GM19467 (cell line): ENCODE results near the gene KIF6.
"Not testable (repeated sequence)": the region's sequence is repeated elsewhere in the genome, so short reads cannot be mapped to it uniquely, and the experiment has no call there.

Experiments
- ATAC-seq: cut with Tn5 transposase; IDR thresholded peaks from one replicate; pipeline ENCODE4 v1.9.1; 2021; ENCODE audit warnings: mild to moderate bottlenecking, moderate library complexity; ENCODE audit not compliant: unreplicated experiment

KIF6 gene

GRCh38 chr6:39508515-39508914 is 216.7 kb downstream of the KIF6 start:
- ATAC-seq: no peak

GRCh38 chr6:39507331-39507998 is 217.7 kb downstream of the KIF6 start:
- ATAC-seq: no peak

GRCh38 chr6:39502362-39502955 is 222.7 kb downstream of the KIF6 start:
- not testable (repeated sequence) for ATAC-seq

- no peak for ATAC-seq
Observed at GRCh38 chr6:39499053-39499452, 226.2 kb downstream of the KIF6 start.

- no peak for ATAC-seq
Observed at GRCh38 chr6:39498096-39498495, 227.1 kb downstream of the KIF6 start.

GRCh38 chr6:39496915-39497314 is 228.3 kb downstream of the KIF6 start:
- no peak for ATAC-seq

- no peak for ATAC-seq
Observed at GRCh38 chr6:39496456-39496855, 228.8 kb downstream of the KIF6 start.

- no peak for ATAC-seq
Observed at GRCh38 chr6:39495640-39496039, 229.6 kb downstream of the KIF6 start.

- ATAC-seq: no peak
Observed at GRCh38 chr6:39494998-39495397, 230.2 kb downstream of the KIF6 start.

GRCh38 chr6:39493777-39494176 is 231.4 kb downstream of the KIF6 start:
- ATAC-seq: no peak

- no peak for ATAC-seq
Observed at GRCh38 chr6:39493174-39493573, 232.0 kb downstream of the KIF6 start.

GRCh38 chr6:39490108-39490507 is 235.1 kb downstream of the KIF6 start:
- ATAC-seq: no peak

- no peak for ATAC-seq
Observed at GRCh38 chr6:39488255-39488879, 236.8 kb downstream of the KIF6 start.

- ATAC-seq: no peak
Observed at GRCh38 chr6:39484276-39484675, 240.9 kb downstream of the KIF6 start.

- ATAC-seq: not testable (repeated sequence)
Observed at GRCh38 chr6:39479819-39480218, 245.4 kb downstream of the KIF6 start.

GRCh38 chr6:39476670-39477069 is 248.5 kb downstream of the KIF6 start:
- ATAC-seq: no peak

GRCh38 chr6:39476151-39476550 is 249.1 kb downstream of the KIF6 start:
- no peak for ATAC-seq

GRCh38 chr6:39471954-39472659 is 253.1 kb downstream of the KIF6 start:
- ATAC-seq: no peak

GRCh38 chr6:39470506-39470905 is 254.7 kb downstream of the KIF6 start:
- ATAC-seq: no peak

- ATAC-seq: no peak
Observed at GRCh38 chr6:39468385-39468784, 256.8 kb downstream of the KIF6 start.

GRCh38 chr6:39466631-39467030 is 258.6 kb downstream of the KIF6 start:
- ATAC-seq: no peak

GRCh38 chr6:39465539-39465938 is 259.7 kb downstream of the KIF6 start:
- ATAC-seq: no peak
